NCI-H2196 treated with DMSO at 0.1 percent for 48 hours (cell line): ENCODE measurements around the gene ANO7.

Experiments used
- DNase-seq: peaks from one replicate; lab custom pipeline; 2025; ENCODE audit not compliant: unreplicated experiment; lab: John Stamatoyannopoulos, UW

Gene ANO7

DNA sequence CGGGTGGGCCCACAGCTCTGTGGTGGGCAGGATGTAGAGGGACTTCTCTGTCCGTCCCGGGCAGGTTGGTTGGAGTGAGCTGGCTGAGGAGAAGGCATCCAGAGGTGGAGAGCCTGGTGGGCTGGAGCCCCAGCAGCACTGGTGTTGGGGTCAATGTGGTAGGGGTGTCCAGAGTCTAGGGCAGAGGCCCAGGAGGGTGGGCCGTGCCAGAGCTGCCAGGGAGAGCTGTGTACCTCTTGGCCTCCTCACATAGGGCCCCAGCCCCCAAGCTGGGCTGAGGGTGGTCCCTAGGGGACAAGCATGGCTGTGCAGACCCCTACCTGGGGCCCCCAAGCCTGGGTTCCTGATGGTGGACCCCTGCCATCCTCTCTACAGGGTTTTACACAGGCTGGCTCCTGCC, 16.0 kb downstream of the ANO7 start:
- DNase-seq: no peak

DNA sequence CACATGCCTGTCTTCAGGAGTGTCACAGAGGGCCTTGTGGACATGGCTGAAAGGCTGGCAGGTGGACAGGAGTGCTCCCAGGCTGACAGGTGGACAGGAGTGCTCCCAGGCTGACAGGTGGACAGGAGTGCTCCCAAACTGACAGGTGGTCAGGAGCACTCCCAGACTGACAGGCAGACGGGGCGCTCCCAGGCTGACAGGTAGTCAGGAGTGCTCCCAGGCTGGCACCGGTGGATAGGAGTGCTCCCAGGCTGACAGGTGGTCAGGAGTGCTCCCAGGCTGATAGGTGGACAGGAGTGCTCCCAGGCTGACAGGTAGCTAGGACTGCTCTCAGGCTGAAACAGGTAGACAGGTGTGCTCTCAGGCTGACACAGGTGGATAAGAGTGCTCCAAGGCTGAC, 16.6 kb downstream of the ANO7 start:
- DNase-seq: no peak

DNA sequence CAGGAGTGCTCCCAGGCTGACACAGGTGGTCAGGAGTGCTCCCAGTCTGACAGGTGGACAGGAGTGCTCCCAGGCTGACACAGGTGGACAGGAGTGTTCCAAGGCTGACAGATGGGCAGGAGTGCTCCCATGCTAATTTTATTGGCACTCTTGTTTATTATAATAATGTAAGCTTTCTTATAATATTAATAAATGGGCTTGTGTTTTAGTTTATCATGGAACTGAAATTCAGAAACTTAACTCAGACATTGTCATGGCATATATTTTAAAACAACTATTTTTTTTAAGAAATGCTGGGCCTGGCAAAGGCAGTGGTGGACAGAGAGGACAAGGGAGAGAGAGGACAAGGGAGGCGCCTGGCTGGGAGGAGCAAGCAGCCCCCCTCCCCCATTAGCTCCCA, 18.7 kb downstream of the ANO7 start:
- DNase-seq: no peak

DNA sequence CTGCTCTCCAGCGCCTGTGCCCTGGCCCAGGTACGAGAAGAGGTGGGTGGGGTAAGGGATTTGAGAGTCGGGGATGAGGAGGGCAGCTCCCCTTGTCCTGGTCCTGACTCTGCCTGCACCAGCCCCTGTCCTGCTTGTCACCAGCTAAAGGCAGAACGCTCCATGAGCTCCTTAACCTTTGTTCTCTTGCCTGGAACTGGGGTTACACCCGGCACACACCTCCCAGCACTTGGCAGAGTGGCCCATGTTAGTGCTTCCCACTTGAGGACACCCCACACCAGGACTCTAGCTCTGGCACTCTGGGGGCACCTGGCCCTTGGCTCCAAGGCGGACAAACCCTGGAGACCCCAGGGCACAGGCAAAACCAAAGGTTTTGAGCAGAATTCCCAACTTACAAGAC, 19.2 kb downstream of the ANO7 start:
- DNase-seq: no peak

DNA sequence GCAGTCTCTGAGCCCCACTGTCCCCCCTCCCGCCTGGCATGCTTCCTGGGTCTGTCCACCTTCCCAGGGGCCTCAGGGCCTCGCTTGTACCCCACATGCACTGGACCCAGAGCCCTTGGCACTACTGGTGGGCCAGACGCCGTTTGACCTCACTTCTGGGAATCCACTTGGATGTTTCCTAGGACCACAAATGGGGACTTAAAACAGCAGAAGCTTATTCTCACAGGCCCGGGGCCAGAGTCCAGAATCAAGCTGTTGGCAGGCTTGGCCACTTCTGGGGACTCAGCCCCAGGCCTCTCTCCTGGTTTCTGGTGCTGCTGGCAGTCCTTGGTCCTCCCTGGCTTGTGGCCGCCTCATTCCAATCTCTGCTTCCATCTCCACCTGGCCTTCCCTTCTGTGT, 19.6 kb downstream of the ANO7 start:
- DNase-seq: no peak

DNA sequence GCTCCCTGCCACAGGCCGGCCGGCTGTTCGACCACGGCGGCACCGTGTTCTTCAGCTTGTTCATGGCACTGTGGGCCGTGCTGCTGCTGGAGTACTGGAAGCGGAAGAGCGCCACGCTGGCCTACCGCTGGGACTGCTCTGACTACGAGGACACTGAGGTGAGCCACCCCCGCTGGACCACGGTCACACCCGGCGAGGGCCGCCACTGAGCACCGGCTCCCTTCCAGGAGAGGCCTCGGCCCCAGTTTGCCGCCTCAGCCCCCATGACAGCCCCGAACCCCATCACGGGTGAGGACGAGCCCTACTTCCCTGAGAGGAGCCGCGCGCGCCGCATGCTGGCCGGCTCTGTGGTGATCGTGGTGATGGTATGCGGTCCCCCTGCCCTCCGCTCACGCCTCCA, 20.8 kb downstream of the ANO7 start:
- no peak for DNase-seq

DNA sequence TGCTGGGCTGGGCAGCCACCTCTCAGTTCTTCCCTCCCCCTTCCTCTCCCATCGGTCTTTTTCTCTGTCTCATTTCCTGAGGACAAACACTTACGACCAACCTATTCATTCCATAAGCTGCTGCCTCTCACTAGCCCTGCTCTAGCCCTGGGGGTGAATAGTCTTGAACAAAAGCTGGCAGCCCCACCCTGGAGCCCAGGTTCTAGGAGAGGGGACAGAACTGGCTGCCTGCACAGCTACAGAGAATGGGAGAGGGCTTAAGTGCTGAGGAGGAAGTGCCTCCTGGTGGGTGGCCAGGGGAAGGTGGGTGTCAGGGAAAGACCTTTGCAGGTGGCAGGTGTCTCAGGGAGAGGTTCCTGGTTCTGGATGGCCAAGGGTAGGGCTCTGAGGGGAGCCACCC, 22.8 kb downstream of the ANO7 start:
- DNase-seq: no peak

DNA sequence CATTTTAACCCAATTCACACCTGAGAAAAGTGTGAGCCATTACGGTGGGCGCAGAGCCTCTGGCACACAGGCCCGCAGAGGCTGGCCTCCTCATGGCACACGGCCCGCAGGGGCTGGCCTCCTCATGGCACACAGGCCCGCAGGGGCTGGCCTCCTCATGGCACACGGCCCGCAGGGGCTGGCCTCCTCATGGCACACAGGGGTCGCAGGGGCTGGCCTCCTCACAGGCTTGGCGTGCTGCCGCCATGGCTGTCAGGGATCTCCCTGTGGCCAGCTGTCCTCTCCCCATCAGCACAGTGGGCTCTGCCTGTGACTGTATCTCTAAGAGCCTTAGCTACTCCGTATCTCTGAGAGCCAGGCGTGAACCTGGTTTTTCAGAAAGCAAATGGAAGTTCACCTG, 24.6 kb downstream of the ANO7 start:
- no peak for DNase-seq

DNA sequence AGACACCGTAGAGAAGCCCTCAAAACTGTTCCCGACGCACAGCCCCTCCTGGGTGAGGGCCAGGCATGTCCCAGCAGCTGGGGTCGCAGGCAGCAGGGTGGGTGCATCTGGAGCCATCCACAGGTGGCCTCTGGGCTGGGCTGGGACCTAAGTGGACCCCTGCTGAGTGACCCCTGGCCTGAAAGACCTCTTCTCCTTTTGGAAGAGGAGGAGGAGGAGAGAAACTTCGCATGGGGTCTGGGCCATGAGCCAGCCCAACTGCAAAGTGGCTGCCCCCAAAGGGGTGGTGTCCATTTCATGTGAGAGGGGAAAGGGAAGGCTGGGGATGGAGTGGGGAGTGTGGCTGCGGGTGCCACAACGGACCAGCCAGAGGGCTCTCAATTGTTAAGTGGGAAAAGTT, 25.1 kb downstream of the ANO7 start:
- DNase-seq: no peak

DNA sequence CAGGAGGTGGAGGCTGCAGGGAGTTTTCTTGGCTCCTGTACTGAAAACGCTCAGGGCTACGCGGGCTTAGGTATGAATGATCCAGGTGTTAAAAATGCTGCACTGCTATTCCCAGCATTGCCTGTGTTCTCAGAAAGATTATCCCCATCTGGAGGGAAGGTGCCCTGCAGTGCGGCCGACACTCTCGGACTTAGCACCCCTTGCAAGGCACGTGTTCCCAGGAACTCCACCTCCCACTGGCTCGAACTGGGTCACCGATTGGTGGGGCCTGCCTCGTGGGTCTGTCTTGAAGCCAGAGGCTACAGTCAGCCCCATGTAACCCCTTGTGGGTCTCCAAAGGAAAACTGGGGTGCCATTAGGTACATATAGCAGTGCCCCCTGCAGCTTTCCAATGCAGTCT, 25.7 kb downstream of the ANO7 start:
- DNase-seq: no peak

DNA sequence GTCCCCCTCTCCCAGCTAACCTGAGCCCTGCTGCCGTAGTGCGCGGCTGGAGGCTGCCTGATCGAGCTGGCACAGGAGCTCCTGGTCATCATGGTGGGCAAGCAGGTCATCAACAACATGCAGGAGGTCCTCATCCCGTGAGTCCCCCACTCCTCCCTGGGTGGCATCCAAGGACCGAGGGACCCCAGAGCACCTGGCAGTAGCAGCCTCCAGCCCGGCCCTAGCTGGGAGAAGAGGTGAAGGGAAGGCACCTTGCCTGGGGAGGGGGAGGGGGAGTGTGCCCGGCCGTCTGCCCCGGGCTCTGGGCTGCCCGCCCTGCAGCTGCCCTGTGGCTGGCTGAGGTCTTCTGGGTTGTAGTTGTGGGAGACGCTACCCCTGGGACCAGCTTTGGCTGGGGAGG, 26.3 kb downstream of the ANO7 start:
- no peak for DNase-seq

DNA sequence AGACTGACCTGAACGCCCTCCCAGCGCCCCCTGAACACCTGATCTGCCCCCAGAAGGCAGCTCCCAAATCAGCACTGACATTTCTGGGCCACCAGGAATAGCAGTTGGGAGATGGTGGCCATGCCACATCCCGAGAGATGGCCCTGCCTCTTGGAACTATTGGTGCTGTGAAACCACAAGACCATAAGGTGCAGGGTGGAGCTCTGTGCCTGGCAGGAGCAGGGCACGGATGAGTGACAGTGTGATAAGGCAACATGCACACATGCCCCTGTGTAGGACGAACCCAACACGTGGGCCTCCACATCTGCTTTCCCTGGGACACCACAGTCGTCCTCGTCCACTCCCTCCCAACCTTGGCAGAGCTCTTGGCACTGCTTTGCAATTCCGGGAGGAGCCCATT, 26.9 kb downstream of the ANO7 start:
- no peak for DNase-seq

DNA sequence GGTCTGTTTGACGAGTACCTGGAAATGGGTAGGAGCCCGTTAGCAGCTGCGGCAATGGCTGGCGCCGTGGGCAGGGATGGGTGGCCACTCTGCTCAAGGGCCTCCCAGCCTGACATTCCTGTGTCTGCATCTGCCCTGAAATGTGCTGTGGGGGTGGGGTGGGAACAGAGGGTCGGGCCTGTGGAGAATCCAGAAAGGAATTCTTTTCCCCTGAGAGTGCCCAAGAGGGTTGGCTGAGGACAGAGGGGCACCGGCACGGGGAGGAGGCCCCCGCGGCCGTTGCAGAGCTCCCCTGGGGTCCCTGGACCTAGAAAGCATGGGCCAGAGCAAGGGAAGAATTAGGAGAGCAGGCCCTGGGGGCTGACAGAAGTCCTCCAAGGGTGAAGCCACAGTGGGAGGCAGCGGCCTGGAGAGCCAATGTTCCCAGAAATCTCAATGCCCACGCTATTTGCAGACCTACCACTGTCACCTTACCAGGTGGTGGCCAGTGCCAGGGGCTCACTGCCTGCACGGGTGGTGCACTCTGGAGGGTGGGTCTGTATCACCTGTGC, 27.8 kb downstream of the ANO7 start:
- no peak for DNase-seq

DNA sequence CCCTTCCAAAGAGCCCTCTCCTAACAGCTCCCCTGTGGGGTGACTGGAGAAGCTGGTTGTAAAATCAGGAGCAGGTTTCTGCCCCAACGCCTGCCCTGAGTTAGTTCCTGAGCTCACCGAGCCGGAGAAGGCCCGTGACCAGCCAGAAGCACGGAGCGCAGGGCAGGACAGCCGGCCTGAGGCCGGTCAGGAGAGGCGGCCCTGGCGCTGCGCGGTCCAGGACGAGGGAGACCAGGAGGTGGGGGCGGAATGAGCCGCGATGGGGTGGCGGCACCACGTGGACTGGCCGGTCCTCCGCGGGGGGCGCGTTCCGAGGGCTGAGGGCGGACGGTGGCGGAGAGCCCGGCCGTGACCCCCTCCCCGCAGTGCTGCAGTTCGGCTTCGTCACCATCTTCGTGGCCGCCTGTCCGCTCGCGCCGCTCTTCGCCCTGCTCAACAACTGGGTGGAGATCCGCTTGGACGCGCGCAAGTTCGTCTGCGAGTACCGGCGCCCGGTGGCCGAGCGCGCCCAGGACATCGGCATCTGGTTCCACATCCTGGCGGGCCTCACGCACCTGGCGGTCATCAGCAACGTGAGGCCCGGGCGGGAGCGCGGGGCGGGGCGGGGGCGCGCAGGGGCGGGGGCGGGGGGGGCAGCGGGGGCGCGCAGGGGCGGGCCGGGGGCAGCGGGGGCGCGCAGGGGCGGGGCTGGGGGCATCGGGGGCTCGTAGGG, 29.0 kb downstream of the ANO7 start:
- DNase-seq: peak; percentile 74

DNA sequence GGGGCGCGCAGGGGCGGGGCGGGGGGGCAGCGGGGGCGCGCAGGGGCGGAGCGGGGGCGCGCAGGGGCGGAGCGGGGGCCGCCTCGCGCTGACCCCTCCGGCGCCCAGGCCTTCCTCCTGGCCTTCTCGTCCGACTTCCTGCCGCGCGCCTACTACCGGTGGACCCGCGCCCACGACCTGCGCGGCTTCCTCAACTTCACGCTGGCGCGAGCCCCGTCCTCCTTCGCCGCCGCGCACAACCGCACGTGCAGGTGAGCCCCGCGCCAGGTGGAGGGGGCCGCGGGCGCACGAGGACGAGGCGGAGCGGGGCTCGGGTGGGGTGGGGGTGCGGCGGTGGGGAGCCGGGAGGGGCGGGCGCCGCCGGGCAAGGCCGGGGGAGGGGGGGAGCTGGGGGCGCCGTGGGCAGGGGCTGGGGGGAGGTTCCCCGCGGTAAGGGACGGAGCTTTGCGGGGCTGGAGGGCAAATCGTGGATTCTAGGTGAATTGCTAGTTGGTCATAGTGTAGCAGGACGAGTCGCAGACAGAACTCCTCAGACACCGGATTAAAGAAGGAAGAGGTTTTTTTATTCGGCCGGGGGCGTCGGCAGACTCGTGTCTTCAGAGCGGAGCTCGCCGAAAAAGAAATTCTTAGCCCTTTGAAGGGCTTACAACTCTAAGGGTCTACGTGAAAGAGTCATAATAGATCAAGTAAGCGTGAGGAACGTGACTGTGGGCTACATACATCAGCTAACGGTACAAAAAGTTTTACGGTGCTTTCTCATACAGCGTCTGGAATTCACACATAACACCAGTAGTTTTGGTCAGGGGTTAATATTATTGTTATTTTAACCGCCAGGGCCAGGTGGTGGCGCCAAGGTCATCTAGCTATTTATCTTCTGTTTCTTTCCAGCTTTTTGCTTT, 29.9 kb downstream of the ANO7 start:
- peak; percentile 17 for DNase-seq

DNA sequence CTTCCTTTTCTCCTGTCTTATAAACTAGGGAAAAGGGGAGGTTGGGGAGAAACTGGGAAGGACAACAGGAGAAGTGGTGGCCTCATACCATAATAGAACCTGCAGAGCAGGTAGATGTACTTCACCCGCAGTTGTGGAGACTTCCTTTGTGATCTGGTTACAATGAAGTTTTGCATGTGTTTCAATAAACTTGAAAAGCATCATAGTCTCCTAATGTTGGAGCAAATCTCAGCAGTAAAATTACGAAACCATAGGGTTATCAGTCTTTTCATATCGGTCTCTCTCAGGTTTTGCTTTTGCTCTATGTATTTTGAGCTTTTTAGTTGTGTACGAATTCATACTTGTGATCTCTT, 30.5 kb downstream of the ANO7 start:
- no peak for DNase-seq

DNA sequence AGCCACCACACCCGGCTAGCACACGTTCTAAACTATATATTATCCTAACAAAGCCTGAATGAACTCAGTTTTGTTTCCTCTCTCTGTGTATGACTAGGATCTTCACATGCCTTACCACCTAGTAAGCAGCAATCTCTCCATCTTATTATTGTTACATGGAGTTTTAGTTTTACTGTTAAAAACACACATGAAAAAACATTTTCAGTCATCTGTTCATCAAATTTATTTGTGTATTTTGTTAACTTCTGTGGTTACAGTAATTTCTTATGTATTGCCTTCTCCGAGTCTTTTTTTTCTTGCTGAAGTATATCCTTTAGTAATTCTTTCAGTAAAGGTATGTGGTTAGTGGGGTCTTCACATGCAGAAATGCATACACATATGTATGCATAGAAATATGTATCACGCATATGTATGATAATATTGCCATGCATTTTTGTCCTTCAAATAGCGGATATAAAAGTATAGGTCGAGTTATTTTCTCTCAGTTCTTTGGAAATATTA, 31.4 kb downstream of the ANO7 start:
- no peak for DNase-seq

DNA sequence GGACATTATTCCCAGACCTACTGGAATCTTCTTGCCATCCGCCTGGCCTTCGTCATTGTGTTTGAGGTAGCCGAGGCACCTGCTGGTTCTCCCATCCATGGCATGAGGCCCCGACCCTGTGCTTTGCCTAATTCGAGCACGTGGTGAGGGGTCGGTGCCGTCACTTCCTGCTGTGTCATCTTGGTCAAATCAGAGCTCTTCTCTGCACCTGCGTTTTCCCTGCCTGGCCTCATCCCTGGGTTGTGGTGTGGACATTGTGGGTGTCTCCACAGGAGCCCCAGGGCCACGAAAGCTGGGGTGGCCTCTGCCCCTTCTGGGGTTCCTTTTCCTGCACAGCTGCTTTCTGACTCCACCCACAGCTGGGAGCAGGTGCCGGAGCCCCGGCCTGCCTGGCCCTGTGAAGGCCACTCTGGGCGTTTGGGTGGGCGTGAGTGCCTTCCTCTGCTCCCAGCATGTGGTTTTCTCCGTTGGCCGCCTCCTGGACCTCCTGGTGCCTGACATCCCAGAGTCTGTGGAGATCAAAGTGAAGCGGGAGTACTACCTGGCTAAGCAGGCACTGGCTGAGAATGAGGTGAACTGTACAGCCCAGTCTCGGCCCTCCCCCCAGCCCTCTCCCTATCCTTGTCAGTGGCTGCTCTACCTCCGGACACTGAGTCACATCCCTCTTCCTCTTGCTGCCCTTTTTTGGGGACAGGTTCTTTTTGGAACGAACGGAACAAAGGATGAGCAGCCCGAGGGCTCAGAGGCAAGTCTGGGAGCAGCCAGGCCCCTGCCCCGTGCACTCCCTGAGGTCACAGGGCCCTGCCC, 34.9 kb downstream of the ANO7 start:
- no peak for DNase-seq

DNA sequence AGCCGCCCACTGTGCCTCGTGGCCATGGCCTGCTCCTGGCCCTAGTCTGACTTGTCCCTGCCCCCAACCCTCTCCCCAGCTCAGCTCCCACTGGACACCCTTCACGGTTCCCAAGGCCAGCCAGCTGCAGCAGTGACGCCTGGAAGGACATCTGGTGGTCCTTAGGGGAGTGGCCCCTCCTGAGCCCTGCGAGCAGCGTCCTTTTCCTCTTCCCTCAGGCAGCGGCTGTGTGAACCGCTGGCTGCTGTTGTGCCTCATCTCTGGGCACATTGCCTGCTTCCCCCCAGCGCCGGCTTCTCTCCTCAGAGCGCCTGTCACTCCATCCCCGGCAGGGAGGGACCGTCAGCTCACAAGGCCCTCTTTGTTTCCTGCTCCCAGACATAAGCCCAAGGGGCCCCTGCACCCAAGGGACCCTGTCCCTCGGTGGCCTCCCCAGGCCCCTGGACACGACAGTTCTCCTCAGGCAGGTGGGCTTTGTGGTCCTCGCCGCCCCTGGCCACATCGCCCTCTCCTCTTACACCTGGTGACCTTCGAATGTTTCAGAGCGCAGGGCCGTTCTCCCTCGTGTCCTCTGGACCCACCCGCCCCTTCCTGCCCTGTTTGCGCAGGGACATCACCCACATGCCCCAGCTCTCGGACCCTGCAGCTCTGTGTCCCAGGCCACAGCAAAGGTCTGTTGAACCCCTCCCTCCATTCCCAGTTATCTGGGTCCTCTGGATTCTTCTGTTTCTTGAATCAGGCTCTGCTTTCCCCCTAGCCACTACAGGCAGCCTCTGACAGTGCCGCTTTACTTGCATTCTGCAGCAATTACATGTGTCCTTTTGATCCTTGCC, 35.8 kb downstream of the ANO7 start:
- DNase-seq: no peak

DNA sequence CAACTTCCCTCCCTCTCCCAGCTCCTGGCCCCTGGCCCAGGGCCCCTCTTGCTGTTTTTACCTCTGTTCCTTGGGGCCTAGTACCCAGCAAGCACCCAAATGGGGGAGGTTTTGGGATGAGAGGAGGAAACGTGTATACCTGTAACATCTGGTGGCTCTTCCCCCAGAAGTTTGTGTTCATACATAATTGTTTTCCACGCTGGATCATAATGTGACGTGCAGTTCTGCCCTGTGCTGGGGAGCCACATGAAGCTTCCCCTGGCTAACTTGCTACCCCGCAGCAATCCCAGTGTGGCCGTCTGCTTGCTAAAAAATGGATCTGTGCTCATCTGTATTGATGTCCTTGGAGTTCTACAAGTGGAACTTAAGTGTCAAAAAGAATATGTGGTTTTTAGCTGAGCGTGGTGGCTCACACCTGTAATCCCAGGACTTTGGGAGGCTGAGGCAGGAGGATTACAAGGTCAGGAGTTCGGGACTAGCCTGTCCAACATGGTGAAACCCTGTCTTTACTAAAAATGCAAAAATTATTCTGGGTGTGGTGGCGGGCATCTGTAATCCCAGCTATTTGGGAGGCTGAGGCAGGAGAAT, 36.5 kb downstream of the ANO7 start:
- no peak for DNase-seq
